ENCODE data around the gene DOK7.

Gene DOK7

DNA sequence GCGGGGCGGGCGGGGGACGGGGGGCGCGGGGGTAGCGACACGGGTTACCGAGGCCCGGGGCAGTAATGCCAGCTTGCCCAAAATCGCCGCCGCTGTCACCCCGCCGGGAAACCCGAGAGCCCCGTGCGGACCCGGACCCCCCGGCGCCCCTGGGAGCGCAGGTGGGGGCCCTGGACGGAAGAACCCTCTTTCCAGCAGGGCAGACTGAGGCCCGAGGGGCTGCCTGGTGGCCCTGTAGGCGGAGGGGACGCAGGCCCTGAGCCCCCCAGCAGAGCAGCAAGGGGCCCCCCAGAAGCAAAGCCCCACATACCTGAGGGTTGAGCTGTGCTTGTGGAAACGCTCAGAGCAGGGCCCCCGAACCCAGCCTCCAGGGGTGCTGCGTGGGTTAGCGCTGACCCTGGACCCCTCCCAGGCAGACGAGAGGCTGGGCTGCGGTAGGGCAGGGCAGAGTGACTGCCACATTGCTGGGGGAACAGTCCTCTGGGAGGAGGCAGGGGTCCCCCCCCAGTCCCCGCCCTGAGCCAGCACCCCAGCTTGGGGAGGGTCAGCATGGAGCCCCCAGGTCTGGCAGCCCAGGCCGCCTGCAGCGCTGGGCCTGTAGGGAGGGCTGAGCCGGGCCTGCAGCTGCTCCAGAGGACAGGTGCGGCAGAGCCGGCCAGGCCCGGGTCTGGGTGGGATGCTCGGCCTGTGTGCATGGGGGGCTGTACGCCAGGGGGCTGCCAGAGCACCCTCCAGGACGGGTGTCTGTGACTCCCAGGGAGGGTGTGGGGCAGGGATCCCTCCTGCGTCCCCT, 646 bp downstream of the DOK7 start:
- no peak for DNase-seq (ENCODE audit: low read depth)

DNA sequence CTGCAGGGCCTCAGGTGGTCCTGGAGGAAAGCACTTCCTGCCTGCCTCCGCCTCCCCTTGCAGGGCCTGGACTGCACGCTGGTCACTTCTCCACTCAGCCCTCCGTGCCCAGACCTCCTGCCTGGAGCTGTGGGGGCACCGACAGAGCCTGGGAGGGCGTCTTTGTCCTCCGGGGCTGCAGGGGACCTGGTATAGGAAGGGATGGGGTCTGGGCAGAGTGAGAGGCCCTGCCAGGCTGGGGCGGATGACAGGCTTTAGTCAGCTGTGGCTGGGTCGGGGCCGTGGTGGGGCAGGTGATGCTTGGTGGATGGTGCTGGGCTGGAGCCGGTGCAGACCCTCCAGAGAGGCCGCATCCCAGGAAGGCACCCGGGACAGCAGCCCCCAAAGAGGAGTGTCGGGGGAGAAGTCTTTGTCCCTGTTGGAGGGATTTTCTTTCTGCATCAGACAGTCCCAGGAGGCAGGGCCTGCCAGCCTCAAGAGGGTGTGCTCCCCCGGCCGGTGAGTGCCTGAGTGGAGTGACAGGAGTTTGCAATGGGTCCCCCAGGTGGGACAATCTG, 1.3 kb downstream of the DOK7 start:
- no peak for DNase-seq (ENCODE audit: low read depth)

DNA sequence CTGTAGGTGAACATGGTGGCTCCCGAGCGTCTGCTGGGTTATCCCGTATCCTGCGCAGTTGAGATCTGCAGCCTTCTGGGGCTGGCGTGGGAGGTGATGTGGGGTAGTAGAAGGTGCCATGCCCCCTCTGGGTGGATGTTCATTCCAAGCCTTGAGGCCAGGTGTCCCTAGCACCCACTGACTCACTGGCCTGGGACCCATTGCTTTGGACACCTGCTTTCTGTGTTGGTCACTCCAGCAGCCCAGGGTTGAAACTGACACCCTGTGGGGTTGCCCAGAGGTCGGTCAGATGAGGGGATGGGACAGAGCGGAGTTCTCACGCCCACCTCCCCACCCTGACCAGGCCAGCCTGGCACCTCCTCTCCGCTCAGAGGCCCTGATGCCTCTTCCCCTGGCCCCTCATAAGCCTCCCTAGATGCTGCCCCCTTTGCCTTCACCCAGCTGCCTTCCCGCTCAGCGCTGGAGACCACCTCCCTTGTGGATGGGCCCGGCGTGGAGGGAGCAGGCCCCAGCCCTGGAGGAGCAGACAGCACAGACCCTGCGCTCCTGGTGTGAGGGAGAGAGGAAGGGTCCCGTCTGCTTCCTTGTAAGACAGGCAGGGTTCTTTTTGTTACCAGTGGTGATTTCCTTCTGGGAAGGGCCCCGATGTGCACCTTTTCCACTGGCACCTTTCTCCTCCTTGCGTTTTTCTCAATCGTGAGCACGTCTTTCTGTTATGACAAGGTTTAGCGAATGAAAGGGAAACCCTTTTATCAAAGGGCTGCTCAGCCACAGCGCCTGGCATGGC, 2.0 kb downstream of the DOK7 start:
- DNase-seq (ENCODE audit: low read depth) = no peak

DNA sequence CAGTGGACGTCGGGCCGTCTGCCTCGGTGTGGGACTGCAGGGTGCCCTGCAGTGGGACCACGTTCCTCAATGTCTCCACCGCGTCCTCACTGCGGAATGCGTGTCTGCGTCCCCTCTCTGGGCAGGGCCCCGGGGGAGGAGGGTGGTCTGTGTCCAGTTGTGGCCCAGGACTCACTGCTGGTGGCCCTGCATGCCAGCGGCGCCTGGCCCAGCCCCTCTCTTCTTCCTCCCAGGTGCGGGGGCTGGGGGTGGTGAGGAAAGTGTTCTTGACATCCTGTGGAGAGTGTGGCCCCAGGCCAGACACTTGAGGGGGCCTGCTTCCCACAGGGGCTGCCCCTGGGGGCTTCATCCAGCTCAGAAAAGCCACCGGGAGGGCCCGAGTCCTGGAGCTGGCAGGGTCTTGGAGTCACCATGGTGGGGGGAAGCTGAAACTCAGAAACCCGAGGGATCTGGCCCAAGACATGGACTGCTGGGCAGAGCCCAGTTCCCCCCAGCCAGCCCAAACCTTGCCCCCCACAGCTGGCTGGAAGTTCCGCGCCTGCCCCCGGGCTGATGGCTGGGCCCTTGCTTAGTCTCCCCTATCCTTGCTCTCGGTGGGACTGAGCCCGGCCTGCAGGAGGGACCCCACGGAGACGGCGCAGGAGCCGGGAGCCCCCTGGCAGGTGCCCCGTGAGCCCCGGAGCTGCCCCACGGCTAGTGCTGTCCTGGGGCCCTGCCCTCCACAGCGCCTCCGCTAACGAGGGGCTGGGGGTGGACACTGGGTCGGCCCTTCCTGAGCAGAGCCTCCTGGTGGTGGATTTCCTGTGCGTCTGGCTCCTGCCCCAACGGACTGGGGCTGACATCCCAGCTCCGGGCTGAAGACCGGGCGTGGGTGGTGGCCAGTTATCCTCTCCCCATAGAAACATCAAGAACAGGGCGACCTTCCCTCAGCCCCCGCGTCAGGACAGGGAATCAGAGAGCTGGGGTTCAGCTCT, 2.9 kb downstream of the DOK7 start:
- no peak for DNase-seq (ENCODE audit: low read depth)

DNA sequence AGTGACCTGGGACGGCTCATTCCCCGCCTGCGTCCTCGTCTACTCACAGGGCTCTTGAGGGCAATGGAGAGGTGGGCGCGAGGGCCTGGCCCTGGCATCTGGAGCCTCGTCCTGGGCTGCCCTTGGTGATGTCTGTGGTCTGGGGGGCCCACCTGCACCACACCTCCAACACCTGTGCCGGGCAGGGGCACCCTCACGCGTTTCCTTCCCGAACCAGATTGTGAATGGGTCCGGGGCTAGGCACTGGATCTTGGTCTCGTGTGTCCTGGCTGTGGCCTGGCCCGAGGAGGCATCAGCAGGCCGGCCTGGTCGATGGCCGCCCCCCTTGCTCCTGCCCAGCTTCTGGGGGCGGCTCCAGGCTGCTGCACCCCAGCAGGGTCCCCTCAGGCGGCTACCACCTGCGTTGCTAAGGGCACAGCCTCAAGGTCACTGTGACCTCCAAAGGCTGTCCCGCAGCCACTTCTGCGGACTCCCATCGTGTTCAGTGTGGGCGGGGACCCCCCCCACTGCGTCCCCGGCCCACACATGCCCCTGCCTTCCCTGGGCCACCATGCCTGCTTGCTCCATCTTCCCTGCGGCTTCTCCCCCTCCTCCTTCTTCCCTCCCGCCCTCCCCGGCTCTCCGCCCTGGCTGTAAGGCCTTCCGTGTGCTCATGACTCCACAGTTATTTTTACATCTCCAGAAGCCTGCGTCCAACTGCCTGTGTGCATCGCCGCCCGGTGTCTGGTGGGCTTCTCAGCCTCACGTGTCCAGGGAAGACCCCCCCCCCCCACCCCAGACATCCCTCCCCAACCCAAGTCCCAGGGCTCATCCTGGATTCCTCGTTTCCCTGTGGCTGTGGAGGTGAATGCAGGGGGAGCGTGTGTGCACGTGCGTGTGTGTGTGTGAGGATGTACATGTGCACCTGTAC, 3.8 kb downstream of the DOK7 start:
- no peak for DNase-seq (ENCODE audit: low read depth)

DNA sequence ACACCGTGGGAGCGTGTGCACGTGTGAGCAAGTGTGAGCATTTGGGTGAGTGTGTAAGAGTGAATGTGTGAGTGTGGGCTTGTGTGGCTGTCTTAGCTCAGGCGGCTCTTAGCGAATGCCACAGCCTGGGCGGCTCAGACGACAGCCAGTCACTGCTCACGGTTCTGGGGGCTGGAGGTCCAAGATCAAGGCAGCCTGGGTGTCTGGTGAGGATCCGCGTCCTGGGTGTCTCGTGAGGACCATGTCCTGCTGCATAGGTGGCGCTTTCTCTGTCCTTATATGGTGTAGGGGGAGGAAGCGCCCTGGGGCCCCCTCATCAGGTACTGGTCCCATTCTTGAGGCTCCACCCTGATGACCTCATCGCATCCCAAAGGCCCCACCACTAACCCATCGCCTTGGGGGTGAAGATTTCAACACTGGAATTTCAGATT, 4.5 kb downstream of the DOK7 start:
- no peak for DNase-seq (ENCODE audit: low read depth)

DNA sequence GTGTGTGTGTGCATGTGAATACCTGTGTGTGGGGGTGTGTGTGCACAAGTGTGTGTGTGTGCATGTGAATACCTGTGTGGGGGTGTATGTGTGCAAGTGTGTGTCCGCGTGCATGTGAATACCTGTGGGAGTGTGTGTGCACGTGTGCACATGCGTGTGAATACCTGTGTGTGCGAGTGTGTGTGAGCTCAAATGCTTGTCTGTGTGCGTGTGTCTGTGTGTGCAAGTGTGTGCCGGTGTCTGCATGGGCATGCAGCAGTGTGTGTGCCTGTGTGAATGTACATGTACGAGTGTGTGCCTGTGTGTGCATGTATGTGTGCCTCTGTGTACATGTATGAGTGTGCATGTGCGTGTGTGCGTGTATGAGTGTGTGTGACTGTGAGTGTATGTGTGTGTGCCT, 5.0 kb downstream of the DOK7 start:
- DNase-seq (ENCODE audit: low read depth) = no peak

DNA sequence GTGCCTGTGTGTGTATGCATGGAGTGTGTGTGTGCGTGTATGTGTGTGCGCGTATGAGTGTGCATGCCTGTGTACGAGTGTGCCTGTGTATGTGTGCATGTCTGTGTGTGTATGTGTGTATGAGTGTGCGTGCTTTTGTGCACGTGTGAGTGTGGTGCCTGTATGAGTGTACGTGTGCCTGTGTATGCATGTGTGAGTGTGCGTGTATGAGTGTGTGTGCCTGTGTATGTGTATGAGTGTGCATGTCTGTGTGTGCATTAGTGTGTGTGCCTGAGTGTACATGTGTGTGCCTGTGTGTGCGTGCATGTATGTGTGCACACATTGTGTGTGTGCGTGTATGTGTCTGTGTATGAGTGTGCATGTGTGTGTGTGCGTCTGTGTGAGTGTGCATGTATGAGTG, 5.7 kb downstream of the DOK7 start:
- DNase-seq (ENCODE audit: low read depth) = no peak

DNA sequence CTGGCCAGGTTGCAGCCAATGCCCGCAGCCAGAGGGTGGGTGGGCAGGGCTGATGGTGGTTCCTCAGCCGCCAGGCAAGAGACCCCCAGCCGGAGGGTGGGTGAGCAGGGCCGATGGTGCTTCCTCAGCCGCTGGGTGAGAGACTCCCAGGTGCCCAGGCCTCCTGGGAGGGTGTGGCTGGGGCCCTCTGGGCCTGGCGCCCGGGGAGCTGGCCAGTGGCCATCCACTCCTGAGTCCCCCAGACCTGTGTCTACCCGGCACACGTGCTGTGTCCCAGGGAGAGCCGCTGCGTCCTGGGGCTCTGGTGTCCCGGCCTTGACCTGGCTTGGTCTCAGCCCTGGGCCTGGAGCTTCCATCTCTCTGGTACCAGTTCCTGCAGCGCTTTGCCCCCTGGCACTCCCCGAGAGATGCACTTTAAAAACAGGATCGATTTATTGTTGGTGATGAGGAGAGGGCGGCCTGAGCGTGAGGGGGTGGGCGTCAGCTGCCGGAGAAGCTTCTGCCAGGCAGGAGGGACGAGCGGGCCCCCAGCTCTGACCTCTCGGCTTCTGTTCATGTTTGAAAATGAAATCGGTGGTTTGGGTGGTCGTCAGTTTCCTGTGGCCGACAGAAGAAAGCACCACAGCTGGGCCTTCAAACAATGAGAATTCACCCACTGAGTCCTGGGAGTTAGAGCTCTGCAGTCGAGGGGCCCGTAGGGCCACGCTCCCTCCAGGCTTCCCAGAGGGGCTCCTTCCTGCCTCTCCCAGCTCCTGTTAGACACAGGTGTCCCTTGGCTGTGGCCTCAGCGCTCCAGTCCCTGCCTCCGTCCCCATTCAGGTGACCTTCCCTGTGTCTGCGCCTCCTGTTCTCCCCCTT, 6.5 kb downstream of the DOK7 start:
- no peak for DNase-seq (ENCODE audit: low read depth)

DNA sequence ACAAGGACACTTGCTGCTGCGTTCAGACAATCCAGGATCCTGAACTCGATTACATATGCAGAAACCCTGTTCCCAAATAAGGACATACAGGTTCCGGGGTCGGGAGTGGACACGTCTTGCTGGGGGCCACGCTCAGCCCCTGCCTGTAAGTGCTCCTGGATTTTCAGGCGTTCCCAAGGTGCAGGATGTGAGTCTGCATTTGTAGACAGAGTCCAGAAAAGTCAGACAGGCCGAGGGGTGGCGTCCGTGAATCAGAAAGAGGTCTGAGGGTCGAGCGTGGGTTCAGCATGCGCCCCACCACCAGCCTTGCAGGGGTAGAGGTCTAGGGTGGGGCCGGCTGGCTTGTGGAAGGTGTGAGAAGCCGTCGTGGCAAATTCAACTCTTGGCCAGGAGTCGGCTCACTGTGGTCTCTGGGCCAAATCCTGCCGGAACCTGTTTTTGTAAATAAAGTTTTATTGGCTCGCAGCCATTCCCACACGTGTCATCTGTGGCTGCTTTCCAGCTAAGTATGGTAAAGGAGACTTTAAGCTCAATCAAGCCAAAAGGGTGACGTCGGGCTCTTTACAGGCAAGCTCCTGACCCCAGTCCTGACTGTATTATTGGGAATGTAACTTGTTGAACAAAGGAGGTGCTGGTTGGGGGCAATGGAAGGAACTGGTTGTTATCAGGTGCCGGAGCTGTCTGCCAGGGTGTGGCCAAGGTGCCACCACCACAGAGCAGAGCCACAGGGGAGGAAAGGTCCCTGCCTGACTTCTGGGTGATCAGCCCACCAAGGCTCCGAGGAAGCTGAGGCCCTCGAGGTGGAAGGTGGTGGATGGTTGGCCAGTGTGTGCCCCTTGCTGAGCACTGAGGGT, 7.4 kb downstream of the DOK7 start:
- DNase-seq (ENCODE audit: low read depth) = no peak

DNA sequence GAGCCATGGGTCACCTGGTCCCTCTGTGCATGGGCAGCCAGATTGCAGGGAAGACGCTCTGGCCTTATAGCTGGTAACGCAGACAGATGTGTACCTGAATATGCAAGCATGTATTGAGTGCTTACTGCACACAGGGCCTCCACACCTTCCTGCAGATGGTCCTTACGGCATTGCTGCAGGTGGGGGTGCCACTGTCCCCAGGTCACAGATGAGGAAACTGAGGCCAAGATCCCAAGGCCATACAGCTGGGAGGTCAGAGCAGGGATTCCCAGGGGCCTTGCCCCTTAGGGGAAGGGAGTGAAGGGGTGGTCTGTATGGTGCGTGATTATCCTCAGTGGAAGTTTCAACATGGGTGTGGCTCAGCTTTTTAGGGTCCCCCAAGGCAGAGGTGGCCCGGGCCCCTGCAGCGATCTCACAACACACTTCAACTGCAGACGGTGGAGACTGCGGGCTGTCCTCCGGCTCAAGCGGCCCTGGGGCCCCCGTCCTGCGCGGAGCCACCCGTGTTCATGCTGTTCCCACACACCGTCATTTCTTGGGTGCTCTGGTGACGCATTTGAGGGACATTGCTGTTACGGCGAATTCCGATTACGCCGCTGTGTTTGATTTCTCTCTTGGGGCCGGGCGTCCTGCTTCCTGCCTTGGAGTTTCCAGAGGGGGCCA, 8.1 kb downstream of the DOK7 start:
- DNase-seq (ENCODE audit: low read depth) = no peak

DNA sequence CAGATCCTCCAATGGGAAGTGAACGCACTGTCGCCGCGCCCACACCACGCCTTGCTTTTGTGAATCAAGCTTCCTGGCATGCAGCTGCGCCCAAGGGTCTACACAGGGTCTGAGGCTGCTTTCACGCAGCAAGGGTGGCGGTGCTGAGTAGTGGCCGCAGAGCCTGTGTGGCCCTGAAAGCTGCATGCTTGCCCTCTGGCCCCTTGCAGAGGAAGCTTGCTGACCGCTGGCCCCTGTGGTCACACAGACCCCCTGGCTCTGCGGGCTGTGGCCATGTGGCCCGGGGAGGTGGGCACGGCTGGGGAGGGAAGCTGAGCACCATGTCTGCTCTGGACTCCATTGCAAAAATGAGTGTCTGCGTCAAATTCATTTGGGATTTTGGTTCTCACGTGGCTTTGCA, 8.8 kb downstream of the DOK7 start:
- DNase-seq (ENCODE audit: low read depth) = no peak

DNA sequence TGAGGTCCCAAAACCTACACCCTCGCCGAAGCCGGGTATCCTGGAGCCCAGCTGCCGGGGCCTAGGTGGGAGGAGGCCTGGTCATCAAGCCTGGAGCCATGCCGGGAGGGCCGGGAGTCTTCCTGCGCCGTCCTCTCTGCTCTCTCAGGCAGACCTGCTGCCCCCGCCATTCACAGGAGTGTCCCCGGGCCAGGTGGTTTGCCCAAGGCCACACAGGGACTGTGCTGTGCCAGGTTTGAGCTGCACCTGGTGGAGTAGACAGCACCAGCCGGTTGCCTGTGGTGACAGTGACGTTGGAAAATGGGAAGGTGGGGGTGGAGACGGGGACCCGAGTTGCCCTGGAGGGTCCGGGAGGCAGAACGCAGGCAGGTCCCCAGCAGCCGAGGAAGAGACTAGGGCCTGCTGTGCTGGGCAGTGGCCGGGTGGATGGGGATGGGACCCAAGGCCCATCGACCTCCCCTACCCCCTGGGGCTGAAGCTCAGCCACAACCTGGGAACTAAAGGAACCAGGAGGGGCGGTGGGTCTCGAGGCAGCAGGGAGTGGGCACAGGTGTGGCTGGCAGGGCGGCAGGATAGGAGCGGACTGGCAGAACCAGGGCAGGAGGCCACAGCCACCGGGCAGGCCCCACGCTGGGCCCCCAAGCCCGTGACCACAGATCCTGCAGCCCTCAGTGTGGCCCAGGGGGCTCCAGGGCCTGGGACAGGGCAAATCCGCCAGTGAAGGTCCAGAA, 9.5 kb downstream of the DOK7 start:
- no peak for DNase-seq (ENCODE audit: low read depth)

DNA sequence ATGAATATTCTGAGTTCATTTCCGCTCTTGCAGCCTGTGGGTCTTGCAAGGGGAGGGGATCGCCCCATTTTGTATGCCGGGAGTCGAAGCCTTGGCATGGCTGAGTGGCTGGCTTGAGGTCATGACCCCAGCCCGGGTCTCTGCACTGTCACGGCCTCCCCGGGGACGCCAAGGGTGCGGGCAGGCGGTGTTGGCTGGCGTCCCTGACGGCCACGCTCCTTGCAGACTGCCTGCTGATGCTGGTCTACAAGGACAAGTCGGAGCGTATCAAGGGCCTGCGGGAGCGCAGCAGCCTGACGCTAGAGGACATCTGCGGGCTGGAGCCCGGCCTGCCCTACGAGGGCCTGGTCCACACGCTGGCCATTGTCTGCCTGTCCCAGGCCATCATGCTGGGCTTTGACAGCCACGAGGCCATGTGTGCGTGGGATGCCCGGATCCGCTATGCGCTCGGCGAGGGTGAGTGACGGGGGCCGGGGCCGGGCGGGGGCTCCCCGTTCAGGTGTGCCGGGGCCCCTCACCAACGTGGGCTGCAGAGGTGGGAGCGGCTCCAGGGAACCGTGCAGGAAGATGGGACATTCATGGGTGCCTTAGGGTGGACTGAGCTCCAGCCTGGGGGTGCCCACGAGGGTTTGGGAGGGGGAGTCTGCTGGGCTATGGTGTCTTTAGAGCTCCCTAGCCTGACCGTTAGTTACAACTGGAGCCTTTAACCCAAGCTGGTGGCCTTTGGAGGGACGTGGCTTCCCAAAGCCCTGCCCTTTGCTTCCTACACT, 10.3 kb downstream of the DOK7 start:
- DNase-seq (ENCODE audit: low read depth) = no peak

DNA sequence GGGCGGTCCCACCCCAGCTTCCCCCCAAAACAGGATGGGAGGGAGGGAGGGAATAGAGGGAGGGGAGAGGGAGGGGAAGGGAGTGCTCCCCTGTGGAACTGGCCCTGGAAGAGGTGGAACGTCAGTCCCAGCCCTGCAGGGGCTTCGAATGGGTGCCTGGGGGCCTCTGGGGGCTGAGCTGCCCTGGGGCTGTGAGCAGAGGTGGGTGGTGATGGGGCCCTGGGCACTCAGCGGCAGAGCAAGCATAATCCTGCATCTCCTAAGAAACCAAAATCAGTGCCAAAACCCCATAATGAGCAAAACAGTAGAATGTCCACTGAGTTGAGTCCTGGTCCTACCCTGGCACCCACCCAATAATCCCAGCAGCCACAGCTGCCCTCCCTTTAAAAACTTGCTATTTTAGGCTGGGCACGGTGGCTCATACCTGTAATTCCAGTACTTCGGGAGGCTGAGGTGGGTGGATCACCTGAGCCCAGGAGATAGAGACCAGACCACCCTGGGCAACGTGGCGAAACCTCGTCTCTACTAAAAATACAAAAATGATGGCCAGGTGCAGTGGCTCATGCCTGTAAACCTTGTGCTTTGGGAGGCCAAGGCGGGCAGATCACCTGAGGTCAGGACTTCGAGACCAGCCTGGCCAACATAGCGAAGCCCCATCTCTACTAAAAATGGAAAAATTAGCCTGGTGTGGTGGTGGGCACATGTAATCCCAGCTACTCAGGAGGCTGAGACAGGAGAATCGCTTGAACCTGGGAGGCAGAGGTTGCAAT, 11.1 kb downstream of the DOK7 start:
- no peak for DNase-seq (ENCODE audit: low read depth)

DNA sequence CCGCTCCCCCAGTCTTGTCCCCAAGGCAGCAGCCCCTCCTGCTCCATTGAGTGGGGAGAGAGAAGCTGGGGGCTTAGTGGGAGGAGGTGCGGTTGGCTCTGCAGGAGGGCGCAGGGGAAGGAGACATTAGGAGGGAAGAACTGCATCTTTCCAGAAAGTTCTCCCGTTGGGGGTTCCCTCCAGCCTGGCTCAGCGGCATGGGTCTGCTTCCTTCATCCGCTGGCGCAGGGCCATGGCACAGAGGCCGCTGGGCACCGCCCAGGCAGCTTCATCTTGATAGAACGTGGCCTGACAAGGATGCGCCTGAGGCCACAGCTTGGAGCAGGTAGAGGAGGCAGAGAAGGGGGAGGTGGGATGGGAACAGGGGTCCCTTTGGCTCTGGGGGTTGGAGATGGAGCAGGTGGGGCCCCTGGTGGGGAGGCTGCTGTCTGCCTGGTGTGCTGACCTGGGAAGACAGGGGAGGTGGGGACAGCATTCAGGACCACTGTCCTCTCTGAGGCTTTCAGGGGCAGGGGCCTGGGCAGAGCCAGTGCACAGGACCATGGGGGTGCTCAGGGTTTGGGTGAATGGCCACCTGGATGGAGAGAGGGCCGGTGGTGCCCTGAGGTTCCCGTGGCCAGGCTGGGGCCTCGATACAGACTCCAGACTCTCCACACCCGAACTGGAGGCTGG, 12.1 kb downstream of the DOK7 start:
- no peak for DNase-seq (ENCODE audit: low read depth)

All from activated T-helper 9 cell treated with anti-CD3 and anti-CD28 coated beads, Interleukin-2, amount 50 U/mL, for 16 hours (primary cell).